Right hindlimb (tissue), 1 donor: Measurements from ENCODE around the gene AFAP1.

Experiments
- DNase-seq: peaks from one replicate; pipeline ENCODE4 v3.0.0-alpha.2; 2018

Gene AFAP1

GRCh38 chr4:7780751-7781348, 158.8 kb downstream of the AFAP1 start:
- DNase-seq: no peak

DNA sequence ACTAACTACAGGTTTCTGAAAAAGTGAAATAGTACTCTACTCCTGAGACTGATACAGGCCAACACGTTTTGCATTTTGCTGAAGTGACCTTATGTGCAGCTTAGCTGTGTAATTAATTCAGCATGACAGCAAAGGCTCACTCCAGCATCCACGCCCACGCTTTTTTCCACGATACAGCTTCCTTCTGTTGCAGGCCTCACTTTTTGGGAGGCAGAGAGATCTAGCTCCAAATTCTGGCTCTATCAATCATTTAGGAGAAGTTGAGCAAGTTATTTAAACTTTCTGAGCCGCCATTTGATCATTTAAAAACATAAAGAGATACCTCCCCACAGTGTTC, 160.3 kb downstream of the AFAP1 start:
- peak; percentile 77 for DNase-seq

DNA sequence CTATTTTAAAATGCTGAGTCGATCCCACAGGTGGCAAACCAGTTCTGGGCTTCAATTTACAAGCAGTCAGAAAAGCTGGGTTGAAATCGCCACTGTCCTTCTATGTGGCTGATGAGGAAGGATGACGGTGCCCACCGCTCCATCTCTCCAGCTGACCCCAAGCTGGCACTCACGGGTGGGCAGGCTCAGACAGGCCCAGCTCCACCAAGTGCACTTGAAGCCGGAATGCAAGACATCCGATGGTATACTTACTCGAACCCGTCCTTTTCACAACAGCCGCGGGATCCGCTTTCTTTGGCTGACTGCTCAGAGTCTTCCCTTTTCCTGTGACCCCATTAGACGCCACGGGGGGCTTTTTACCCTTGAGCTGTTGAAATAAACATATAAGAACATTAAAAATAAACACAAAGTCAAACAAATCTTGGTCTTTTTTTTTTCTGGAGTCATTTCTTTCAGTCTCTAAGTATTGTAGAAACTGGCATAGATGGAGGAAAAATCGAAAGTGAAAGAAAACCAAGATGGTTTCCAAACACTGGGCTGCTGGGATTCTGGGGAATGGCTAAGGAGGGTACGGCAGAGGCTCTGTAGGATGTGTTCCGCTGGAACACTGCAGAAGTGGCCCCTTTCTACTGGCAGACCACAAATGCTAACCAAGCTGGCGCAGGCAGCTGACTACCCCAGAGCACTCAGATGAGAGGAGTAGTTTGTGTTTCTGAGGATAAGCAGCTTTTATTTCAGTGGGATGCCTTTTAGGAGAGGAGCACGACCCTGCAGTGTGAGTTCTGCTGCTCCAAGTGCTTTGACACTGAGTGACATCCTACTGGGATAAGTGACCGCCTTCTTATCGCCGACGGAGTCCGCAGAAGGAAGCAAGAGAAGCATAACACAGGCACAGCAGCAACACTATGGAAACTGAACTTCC, 160.9 kb downstream of the AFAP1 start:
- no peak for DNase-seq

GRCh38 chr4:7777871-7778509, 161.7 kb downstream of the AFAP1 start:
- DNase-seq: no peak

DNA sequence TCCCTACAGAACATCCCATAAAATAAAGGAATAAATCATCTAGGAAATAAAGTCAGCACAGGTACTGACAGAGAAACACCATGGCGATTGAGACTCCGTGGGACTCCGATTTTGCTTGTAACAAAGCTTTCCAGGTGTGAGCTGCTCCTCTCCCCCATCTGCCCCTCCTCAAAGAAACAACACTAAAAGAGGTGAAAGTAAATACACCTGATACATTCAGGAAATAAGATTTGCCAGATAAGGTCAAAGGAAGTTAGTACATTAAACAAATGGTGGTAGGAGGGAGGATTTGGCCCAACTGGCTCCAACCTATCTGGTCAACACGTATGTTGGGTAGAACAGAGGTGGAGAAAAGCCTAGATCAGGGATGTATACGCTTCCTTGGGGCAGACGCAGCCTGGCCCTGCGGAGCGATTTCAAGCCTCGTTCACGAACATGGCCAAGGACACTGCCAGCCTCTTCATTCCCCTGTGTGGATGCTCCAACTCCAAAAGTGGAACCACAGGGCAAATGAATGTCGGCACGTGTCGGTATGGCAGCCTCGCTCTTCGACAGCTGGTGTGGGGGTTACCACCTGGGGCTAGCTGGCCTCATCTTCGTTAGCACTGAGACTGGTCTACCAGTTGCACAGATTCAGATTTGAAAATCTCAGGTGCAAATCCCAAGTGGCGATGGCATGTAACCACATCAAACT, 162.5 kb downstream of the AFAP1 start:
- DNase-seq: no peak

GRCh38 chr4:7775396-7775795, 164.3 kb downstream of the AFAP1 start:
- DNase-seq: no peak

GRCh38 chr4:7774301-7775294, 165.1 kb downstream of the AFAP1 start:
- no peak for DNase-seq

GRCh38 chr4:7773401-7774180, 166.1 kb downstream of the AFAP1 start:
- DNase-seq: no peak

GRCh38 chr4:7772711-7773385, 166.8 kb downstream of the AFAP1 start:
- peak; percentile 54 for DNase-seq

- no peak for DNase-seq
Observed at GRCh38 chr4:7771541-7772507, 167.8 kb downstream of the AFAP1 start.

DNA sequence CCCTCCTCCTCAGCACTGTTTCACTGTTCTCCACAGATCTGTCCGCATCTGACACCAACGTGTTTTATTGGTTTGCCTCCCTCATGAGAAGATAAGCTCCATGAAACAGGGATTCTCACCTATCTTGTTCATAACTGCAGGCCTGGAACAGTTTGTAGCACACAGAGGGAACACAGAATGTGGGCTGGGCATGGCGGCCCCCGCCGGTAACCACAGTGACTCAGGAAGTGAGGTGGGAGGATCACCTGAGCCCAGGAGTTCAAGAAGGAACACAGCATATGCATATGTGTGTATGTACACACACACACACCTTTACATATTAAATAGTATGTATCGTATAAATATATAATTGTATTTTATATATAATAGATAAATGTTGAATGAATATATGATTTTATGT, 168.6 kb downstream of the AFAP1 start:
- DNase-seq: no peak

DNA sequence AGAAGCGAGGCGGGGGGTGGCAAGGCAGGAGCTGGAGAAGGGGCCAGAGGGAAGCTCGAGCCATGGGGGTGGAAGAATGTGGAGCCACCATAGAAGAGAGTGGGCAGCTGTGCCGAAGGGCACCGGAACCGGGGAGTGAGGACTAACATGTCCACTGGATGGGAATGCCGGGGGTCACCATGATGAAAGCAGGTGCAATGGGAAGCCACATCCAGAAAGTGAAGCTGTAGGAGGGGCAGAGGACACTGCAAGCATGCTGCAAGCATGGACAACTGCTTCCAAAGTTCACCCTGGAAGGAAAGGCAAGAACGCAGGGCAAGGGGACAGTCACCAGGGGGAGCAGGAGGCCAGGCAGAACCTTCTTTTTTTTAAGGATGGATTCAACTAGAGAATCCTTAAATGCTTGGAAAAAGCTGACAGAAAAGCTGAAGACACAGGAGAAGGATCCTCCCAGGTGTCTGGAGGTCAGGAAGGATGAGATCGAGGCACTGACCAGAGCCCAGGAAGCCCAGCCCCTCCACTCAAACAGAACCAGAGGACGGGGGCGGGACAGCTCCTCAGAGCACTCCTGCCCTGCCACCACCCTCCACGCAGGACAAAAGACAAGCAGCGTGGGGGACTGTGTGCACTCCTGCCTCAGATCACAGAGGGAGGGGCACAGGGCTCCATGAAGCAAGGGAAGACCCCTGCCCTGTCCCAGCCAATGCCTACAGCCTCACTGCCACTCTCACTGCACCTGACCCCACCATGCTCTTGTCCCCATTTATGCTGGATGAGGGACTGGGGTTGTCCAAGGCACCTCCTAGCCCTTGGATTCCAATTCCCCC, 169.2 kb downstream of the AFAP1 start:
- peak; percentile 66 for DNase-seq

DNA sequence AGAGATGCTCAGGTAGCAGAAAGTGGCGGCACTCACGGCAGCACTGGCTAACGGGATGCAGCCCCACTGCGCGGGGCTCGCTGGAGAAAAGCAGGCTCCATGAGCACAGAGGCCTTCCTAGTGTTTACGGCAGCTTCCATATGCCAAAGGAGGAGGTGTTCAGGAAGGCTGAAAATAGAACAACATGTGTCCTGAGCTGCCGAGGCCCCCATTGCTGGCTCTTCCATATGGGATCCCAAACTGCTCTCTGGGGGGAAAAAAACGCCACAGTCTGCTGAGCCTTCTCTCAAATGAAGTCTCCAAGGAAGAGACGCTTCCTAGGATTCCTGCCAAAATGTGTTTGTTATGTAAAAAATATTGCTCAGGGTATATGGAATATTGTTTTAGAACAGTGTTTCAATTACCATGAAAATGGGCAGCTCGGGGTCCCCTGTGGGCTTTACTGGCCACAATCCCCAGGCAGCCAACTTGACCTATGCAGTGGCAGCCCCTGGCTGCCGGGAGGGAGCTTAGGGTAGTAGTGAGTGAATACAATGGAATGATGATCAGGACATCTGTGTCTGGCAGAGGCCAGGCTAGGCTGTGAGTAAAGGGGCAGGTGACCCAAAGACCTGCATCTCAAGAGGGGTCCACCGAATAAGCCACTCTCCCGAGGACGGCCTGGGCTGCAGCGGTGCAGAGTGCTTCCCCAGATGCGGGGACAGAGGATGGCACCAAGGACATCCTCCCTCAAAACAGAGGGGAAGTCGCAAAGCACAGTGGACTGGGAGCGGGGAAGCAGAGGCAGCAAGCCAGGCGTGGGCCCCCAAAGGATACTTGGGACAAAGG, 170.1 kb downstream of the AFAP1 start:
- no peak for DNase-seq

DNA sequence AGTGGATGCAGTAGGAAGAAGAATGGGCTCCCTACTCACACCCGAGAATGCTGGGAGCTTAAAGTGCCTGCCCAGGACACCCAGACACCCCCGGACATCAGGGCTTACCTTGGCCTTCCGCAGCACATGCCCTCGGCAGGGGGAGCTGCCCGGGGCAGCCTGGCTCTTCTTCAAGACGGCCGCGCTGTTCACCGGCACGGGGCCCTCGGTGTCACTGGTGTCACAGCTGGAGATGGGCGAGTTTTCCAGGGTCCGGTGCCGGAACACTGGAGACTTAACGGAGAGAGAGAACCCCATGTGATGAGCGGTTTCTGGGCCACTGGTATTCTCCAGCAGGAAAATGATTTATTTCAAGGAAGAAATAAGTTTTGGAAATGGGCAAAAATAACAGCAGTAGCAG, 170.9 kb downstream of the AFAP1 start:
- DNase-seq: no peak

GRCh38 chr4:7767966-7768365, 171.7 kb downstream of the AFAP1 start:
- DNase-seq: no peak

GRCh38 chr4:7767526-7767925, 172.1 kb downstream of the AFAP1 start:
- DNase-seq: no peak

DNA sequence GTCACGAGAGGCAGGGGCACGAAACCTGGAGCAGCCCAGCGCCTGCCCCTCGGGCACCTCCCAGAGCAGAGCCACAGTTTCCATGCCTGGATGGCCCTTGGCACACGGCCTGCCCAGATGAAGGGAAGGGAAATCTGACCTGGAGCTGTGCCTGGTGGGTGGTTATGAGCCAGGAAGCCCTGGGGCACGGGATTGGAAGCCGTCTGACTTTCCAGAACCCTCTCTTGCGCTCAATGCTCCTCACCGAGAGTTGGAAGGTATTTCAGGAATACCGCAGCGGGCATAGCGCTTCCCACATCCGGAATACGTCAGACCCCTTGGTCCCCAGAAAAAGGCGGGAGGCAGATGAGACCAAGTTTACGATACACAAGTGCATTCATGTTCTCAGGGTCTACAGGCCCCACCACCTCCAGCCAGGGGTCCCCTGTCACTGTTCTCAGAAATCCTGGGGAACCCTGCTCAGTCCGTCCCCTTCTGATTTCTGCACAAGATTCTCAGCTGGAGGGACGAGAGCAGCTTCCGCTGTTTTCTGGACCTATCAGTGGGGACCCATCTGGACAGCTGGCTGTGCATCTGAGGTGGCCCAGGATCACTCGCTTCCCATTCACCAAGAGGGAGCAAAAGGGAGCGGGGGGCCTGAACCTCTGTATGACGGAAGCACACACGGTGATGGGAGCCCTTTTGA, 172.9 kb downstream of the AFAP1 start:
- DNase-seq: no peak
